PC-9 (cell line): ENCODE data around the gene CCSAP.

Source experiments
- CTCF ChIP-seq: fragments of 200-600 bp; sonication (generic); conservative IDR thresholded peaks from 2 replicates; pipeline ENCODE4 v1.6.1; 2017; ENCODE audit warnings: mixed run types, antibody characterized with exemption, mild to moderate bottlenecking, moderate library complexity
- EZH2 ChIP-seq: fragments of 200-600 bp; sonication (generic); IDR thresholded peaks from 2 replicates; pipeline ENCODE4 v1.8.0; 2017; ENCODE audit warnings: antibody characterized with exemption, low read depth

GRCh38 chr1:229279242-229279641 lies 63.6 kb downstream of the CCSAP start:
- no peak for TF ChIP-seq CTCF
- TF ChIP-seq EZH2: no peak
